Colonic mucosa (tissue), 4 donors: ENCODE measurements around the gene ZNF827. TPM values are rescaled to one million over a fixed set of nuclear protein-coding genes. Genes with fewer than 3 reads are reported as not detected.

Experiments used
- DNase-seq: peaks from one replicate; pipeline ENCODE4 v3.0.0-alpha.2; 2020
- H3K27ac ChIP-seq: fragments of 200-600 bp; one replicate; pipeline ENCODE4 v1.8.0; 2021
- H3K27me3 ChIP-seq: fragments of 200-600 bp; one replicate; pipeline ENCODE4 v1.8.0; 2021
- H3K36me3 ChIP-seq: fragments of 200-600 bp; one replicate; pipeline ENCODE4 v1.8.0; 2021
- H3K4me1 ChIP-seq: fragments of 200-600 bp; one replicate; pipeline ENCODE4 v1.8.0; 2021; ENCODE audit warnings: mild to moderate bottlenecking
- H3K4me3 ChIP-seq: fragments of 200-600 bp; one replicate; pipeline ENCODE4 v1.8.0; 2021
- H3K9ac ChIP-seq, 2 donors: one replicate each; pipeline ENCODE4 v1.7.0; 2013; ENCODE audit warnings: control low read depth in 2 of 2, low read depth in 2 of 2, low read length in 2 of 2
- H3K9me3 ChIP-seq: fragments of 200-600 bp; one replicate; pipeline ENCODE4 v1.8.0; 2021
- CTCF ChIP-seq: fragments of 200-600 bp; IDR thresholded peaks from one replicate; pipeline ENCODE4 v1.8.0; 2022; ENCODE audit warnings: antibody characterized with exemption, mild to moderate bottlenecking
- intact Hi-C: fragments of 100-400 bp; cut with DNase I; formaldehyde crosslinking; loops from one replicate; pipeline ENCODE4 v1.14.1; 2022
- total RNA-seq, 2 donors: library from RNA; stranded (reverse); fragmentation: NEBNext Ultra II Directional in 1 of 2; extraction: Animal tissue kit (Norgen Biotek cat#: 25700) in 1 of 2; gene quantifications; one replicate each; pipeline ENCODE4 v1.2.1, GENCODE V29; 2021
- donor health status: healthy.
- donor health status: DM: no; HTN: no; CAD: no.
- donor health status: DM: no; HTN: no; CAD: no.

Gene ZNF827
- total RNA-seq, 2 donors from 2014 or later: 17.9 to 19.7 TPM

- intact Hi-C loops: no loop called here
- no peak overlapping the region for H3K27ac ChIP-seq
Measured at GRCh38 chr4:145774473-145774872, 164.2 kb downstream of the ZNF827 start.

GRCh38 chr4:145773581-145774234 lies 164.9 kb downstream of the ZNF827 start:
- intact Hi-C loops: no loop called here
- no peaks in the 10 kb centered on the region for H3K36me3 ChIP-seq
- H3K27ac ChIP-seq: no peak overlapping the region
- no peak for TF ChIP-seq CTCF
- no peaks in the 10 kb centered on the region for H3K4me1 ChIP-seq
- H3K9me3 ChIP-seq: no peaks in the 10 kb centered on the region
- no peak for DNase-seq
- no peak overlapping the region for H3K9ac ChIP-seq
- no peak overlapping the region for H3K4me3 ChIP-seq
- H3K27me3 ChIP-seq: no peaks in the 10 kb centered on the region

More at GRCh38 chr4:145774473-145774872, 164.2 kb downstream of the ZNF827 start:
- Histone ChIP-seq H3K4me3 (no peak overlapping the region), H3K4me1 (no peaks in the 10 kb centered on the region), H3K36me3 (no peaks in the 10 kb centered on the region), H3K27me3 (no peaks in the 10 kb centered on the region), H3K9me3 (no peaks in the 10 kb centered on the region), H3K9ac (no peak overlapping the region)
- no peak for DNase-seq
- TF ChIP-seq CTCF: no peak

DNA sequence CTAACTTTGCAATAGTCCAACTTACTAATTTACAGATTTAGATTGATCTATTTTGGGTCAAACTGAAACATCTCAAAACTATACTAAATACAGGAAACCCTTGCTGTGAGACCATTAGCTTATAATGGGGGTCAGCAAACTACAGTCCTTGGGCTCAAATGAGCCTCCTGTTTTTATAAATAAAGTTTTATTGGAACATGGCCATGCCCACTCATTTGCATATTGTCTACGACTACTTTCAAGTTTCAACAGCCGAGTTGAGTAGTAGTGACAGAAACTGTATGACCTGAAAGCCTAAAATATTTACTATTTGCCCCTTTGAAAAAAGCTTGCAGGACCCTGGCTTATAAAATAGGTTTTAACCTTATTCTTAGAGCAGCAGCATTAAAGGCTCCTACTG lies 166.3 kb downstream of the ZNF827 start:
- Histone ChIP-seq H3K27ac (no peak overlapping the region), H3K36me3 (no peaks in the 10 kb centered on the region), H3K4me1 (no peaks in the 10 kb centered on the region), H3K9ac (no peak overlapping the region), H3K4me3 (no peak overlapping the region), H3K27me3 (no peaks in the 10 kb centered on the region), H3K9me3 (no peaks in the 10 kb centered on the region)
- TF ChIP-seq CTCF: no peak
- no peak for DNase-seq
- intact Hi-C loops: no loop called here

DNA sequence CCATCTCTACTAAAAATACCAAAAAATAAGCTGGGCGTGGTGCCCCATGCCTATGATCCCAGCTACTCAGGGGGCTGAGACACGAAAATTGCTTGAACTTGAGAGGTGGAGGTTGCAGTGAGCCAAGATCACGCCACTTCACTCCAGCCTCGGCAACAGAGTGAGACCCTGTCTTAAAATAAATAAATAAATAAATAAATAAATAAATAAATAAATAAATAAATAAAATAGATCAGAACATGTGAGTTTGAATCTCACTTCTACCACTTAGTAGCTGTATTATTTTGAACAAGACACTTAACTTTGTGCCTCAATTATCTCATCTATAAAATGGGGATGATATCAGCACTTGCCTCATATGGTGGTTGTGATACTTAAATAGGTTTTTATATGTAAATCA lies 168.5 kb downstream of the ZNF827 start:
- H3K36me3 ChIP-seq: no peaks in the 10 kb centered on the region
- H3K4me3 ChIP-seq: no peak overlapping the region
- no peaks in the 10 kb centered on the region for H3K27me3 ChIP-seq
- no peaks in the 10 kb centered on the region for H3K9me3 ChIP-seq
- no peak for TF ChIP-seq CTCF
- no peak overlapping the region for H3K9ac ChIP-seq
- no peaks in the 10 kb centered on the region for H3K4me1 ChIP-seq
- no peak overlapping the region for H3K27ac ChIP-seq
- intact Hi-C loops: no loop called here
- DNase-seq: no peak

DNA sequence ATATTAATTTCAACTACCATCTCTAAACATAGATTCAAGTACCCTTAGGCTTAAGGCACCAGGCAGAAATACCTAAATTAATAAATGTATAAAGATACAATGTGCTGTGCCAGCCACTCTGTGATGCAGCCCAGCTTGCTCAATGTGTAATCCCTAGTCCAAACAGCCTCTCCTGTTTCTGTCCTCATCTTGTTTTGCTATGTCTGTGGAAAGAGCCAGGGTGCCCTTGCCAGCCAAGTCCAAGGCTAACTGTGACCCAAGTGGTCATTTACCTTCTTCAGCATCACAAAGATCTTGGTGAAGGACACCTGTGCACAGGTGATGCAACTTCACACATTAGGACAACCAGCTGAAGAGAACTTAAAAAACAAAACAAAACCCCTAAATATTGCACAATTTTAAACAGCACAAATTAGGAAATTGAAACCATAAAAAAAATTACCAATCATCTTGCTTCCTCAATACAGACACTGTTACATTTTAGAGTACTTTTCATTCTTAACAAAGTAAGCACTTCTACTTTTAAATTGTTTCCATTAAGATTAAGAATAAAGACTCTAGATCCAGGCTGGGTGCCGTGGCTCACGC lies 169.1 kb downstream of the ZNF827 start:
- no peak overlapping the region for H3K4me3 ChIP-seq
- no peaks in the 10 kb centered on the region for H3K36me3 ChIP-seq
- H3K27ac ChIP-seq: no peak overlapping the region
- H3K27me3 ChIP-seq: no peaks in the 10 kb centered on the region
- TF ChIP-seq CTCF: no peak
- no peaks in the 10 kb centered on the region for H3K9me3 ChIP-seq
- no peak overlapping the region for H3K9ac ChIP-seq
- H3K4me1 ChIP-seq: no peaks in the 10 kb centered on the region
- intact Hi-C loops: no loop called here
- no peak for DNase-seq
